ENCODE results near the gene DDX51.

DNA sequence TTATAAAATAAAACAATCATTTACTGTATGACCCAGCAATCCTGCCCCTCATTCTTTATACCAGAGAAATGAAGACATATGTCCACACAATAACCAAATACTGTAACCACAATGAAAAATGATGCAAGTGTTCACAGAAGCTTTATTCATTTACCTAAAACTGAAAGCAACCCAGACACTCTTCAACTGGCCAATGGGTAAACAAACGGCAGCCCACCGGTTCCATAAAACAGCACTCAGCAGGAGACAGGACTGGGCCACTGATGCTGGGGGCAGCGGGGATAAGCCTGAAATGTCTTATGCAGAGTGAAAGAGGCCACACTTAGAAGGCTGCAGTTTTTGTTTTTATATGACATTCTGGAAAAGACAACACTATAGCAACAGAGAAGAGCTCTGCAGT lies 15.1 kb downstream of the DDX51 start:
- no peak for TF ChIP-seq CTCF (conservative IDR thresholded peaks at IDR 0.05; ENCODE audit: low read depth in 2 of 2)
- no peak for TF ChIP-seq POLR2AphosphoS5 (IDR thresholded peaks at IDR 0.05; ENCODE audit: low read depth)
- TF ChIP-seq EZH2phosphoT487 (IDR thresholded peaks at IDR 0.05; ENCODE audit: unreplicated experiment): no peak
- TF ChIP-seq EZH2 (IDR thresholded peaks at IDR 0.05; ENCODE audit: low read depth, unreplicated experiment): no peak

All from GM23338 (cell line).